Lung microvascular endothelial cell (primary cell): Measurements from ENCODE around the gene CD300LG. TPM values are rescaled to one million over a fixed set of nuclear protein-coding genes. Genes with fewer than 3 reads are reported as not detected.
"Not testable (repeated sequence)": the region's sequence is repeated elsewhere in the genome, so short reads cannot be mapped to it uniquely, and the experiment has no call there.

Experiments
- DNase-seq, 2 donors: peaks; one replicate each; pipeline versions ENCODE4 v3.0.0 to v3.0.0-alpha.2; 2010; ENCODE audit warnings: low read depth in 2 of 2
- total RNA-seq: library from RNA; depleted of rRNA; stranded (reverse); fragments of >200 nt; gene quantifications from 2 replicates; pipeline ENCODE4 v1.2.1, GENCODE V29; 2014

Gene CD300LG
- total RNA-seq, 1 donor from 2014 or later = not detected

DNA sequence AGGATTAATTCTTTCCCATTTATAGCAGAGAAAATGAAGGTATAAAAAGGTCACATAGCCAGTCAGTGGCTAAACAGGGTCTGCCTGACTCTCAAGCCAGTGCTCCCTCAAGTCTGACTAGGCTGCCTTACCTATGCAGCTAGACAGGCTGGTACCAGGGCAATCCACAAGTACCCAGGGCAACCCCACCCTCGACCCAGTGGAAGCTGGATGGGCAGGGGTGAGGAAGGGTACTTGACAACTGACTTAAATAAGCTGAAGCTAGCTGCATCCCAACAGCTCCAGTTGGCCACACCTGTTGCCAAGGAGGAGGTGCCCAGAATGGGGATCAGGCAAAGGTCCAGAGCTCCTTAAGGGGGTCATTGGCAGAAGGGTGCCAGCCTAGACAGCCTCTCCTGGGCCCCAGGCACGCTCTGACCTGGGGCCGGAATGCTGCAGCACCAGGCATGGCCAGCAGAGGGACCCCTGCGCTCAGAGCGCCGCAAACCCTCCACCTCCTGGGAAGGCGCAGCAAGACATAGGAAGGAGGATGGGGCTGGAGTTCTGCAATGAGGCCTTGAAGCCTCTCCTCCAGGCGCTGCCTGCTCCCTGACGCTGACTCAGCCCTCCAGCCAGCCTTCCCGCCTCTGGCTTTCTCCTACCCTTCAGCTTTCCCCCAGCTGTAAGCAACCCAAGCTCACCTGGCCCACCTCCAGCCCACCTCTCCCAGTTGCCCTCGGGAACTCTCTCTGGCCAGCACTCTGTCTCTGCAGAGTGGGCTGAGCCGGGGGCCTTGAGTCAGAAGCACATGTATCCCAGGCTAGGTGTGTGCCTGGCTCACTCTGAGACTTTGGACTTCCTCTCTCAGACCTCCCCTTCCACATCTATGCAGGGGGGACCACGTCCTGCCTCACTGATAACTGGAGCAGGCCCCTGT lies 31.5 kb downstream of the CD300LG start:
- DNase-seq = peak; percentile 54 to 70

DNA sequence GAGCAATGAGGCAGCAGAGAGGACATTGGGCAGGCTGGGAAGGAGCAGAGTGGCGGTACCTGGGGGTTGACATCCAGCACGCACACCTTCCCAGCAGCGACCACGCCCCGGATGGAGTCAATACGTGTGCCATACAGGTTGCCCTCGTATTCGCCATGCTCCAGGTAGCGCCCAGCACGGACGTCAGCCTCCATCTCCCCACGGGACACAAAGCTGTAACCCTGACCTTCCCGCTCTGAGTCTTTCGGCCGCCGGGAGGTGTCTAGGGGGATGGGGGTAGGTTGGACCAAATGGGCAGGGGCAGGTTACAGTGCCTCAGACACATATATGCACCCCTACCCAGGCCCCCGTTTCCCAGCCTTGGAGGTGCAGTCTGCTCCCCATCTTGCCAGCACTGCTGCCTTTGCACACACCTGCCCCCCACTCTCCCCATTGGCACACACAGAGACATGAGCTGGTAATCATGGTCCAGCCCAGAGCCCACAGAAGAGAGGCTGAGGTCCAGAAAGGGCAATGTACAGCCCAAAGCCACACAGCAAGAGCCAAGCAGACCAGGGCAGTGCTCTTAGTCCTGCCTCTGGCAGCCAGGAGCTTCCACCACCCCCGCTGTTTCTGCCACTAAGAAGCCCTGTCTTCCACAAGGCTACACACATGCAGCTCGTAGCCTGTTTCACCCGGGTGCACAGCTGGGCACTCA lies 32.9 kb downstream of the CD300LG start:
- DNase-seq = no peak

DNA sequence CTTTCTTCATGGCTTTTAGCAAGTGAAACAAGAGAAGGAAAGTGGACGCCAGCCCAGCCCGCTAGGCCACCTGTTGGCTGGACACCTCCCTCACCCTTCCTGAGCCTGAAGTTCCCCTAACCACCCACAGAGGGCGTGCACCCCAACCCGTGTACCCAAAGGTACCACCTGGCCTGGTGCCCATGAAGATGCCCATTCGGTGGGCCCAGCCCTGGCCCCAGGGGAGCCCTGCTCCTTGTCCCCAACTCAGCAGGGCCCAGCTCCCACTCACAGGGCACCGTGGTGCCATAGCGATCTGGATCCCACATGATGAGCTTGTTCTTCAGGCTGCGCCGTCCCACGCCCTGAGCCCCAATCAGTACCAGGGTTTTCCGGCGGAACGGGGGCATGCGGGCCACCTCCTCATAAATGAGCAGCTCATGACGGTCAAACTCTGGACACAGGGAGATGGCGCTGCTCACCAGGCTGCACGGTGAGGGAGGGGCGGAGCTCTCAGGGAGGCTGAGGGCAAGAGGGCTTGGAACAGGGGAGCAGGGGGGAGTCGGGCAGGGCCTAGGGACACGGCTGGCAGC lies 33.5 kb downstream of the CD300LG start:
- DNase-seq = peak; percentile 23 to 47

DNA sequence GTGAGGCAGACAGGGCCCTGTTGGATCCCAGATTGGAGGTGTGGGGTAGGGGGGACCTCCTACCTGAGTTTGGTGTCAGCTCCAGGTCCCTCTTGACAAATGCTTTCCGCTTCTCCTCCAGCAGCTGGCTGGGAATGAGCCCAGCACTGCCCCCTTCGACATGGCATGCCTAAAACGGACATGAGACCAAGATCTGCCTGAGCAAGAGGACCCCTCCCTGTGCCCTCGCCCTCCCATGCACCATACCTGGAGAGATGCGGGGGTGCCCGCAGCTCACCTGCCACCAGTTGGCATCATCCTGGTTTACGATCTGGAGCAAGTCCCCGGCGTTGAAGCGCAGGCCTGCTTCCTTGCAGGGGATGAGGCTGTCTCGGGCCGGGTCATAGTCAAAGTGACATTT lies 34.2 kb downstream of the CD300LG start:
- DNase-seq = no peak

GRCh38 chr17:43881758-43882505 lies 35.0 kb downstream of the CD300LG start:
- no peak for DNase-seq

GRCh38 chr17:43882761-43883415 lies 35.9 kb downstream of the CD300LG start:
- DNase-seq = no peak

DNA sequence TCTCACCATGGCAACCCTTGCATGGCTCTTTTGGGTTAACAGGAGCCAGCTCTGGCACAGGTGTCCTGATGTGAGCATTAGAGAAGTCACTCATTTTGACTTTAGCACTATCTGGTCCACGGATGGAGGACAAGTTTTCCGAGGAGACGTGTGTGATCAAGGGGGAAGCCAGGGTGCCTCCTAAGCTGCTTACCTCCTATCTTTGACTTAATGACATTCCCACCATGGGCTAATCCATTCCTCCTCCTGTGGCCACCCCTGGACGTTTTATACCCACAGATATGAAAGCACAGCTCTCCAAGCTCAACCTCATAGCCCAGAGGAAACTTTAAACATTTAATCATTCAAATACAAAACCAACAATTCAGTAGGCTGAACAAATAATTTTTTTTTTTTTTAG lies 41.6 kb downstream of the CD300LG start:
- DNase-seq = no peak

- DNase-seq = no peak
Observed at GRCh38 chr17:43890240-43890639, 43.3 kb downstream of the CD300LG start.

- no peak for DNase-seq
Observed at GRCh38 chr17:43891851-43892646, 45.1 kb downstream of the CD300LG start.

- DNase-seq = no peak
Observed at GRCh38 chr17:43892647-43892952, 45.6 kb downstream of the CD300LG start.

DNA sequence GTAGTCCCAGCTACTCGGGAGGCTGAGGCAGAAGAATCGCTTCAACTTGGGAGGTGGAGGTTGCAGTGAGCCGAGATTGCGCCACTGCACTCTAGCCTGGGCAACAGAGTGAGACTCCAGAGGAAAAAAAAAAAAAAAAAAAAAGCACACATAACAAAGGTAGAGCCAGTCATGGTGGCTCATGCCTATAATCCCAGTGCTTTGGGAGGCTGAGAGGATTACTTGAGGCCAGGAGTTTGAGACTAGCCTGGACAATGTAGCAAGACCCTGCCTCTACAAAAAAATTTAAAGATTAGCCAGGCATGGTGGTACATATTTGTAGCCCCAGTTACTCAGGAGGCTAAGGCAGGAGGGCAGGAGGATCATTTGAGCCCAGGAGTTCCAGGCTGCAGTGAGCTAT lies 47.5 kb downstream of the CD300LG start:
- DNase-seq = not testable (repeated sequence)

DNA sequence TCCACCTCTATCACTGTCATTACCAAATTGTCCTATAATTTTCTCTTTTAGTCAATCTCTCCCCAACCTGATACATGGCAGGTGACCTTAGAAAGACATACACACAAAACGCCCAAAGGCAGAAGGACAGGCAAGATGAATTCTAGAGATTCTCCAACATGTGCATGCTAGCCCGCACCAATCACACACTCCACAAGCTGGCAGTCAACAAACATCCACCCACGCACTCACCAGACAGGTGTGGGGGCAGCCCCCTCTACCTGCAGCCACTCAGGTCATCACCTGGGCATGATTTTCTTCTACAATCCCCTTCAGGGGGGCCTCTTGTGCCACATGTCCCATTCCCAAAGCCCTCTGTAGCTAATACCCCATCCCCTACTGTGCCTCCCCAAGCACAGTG lies 50.9 kb downstream of the CD300LG start:
- no peak for DNase-seq

DNA sequence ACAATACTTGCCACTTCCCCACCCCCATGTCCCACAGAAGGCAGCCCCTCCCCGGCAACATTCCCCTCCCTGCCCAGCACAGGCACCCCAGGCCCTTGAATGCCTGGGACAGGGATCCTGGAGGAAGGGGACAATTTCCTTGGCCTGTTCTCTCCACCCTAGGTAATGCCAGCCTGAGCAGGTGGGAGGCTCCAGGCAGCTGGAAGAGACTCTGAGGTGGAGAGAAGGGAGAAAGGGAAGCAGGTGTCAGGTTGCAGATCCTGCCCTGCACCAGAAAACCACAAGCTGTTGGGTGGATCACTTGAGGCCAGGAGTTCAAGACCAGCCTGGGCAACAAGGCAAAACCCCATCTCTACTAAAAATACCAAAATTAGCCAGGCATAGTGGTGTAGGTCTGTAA lies 51.5 kb downstream of the CD300LG start:
- DNase-seq = no peak

GRCh38 chr17:43900183-43900857 lies 53.3 kb downstream of the CD300LG start:
- DNase-seq = peak; percentile 79 to 85

- DNase-seq = no peak
Observed at GRCh38 chr17:43900858-43901754, 54.1 kb downstream of the CD300LG start.

DNA sequence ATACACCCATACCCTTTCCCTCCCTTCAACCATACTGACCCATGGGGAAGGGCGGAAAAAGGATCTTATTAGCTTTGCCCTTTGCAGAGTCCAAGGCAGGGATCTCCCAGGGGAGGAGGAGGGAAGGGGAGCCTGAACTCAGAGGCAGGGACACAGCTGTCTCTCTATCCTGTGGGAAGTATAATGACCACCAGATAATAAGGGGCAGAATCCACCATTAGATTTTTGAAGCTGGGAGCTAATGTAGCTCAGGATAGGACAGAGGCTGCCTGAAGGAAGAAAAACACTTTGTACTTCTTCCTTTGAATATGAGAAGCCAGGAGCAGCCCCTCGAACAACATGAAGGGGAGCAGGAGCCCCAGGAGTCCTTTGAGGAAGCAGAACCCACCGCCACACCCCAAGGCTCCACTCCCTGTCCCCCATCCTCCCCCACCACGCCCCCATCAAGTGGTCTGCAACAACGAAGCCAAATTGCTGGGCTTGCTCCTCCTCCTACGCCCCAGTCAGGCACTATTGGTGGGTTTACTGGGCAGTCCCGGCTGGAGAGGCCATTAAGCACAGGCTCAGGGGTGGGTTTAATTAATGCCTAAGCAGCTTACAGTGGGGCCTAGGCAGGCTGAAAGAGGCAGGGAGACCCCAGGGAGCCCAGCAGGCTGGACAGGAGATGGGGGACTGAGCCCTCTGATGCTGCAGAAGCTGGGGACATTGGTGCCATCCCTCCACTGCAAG lies 55.0 kb downstream of the CD300LG start:
- DNase-seq = no peak

GRCh38 chr17:43905400-43905984 lies 58.5 kb downstream of the CD300LG start:
- no peak for DNase-seq
